ENCODE results near the gene FOXQ1. TPM values are rescaled to one million over a fixed set of nuclear protein-coding genes. Genes with fewer than 3 reads are reported as not detected.

Gene FOXQ1, protein sequence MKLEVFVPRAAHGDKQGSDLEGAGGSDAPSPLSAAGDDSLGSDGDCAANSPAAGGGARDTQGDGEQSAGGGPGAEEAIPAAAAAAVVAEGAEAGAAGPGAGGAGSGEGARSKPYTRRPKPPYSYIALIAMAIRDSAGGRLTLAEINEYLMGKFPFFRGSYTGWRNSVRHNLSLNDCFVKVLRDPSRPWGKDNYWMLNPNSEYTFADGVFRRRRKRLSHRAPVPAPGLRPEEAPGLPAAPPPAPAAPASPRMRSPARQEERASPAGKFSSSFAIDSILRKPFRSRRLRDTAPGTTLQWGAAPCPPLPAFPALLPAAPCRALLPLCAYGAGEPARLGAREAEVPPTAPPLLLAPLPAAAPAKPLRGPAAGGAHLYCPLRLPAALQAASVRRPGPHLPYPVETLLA
- 1 to 10 TPM in 3 of 4 donors, under 1 TPM in 1; 0.54 to 2.5 (median 1.5) TPM for polyA plus RNA-seq
- long read RNA-seq, donor 1, partial matches to known transcripts, result 0 of 3 reads
- long read RNA-seq, donor 1, other reads (novel, unspliced or antisense), result 0 of 3 reads
- long read RNA-seq, donor 2, partial matches to known transcripts, result 0 of 4 reads
- long read RNA-seq, donor 2, other reads (novel, unspliced or antisense), result 0 of 4 reads
- long read RNA-seq, donor 3, transcript FOXQ1-201 (1 exons, 2,309 nt), result major isoform, 7 of 7 reads
- long read RNA-seq, donor 3, partial matches to known transcripts, result 0 of 7 reads
- long read RNA-seq, donor 3, other reads (novel, unspliced or antisense), result 0 of 7 reads
- long read RNA-seq, donor 4, result 0 reads
- long read RNA-seq, donor 5, partial matches to known transcripts, result 0 of 2 reads
- long read RNA-seq, donor 5, other reads (novel, unspliced or antisense), result 0 of 2 reads
- long read RNA-seq, donor 6, partial matches to known transcripts, result 0 of 3 reads
- long read RNA-seq, donor 6, other reads (novel, unspliced or antisense), result 0 of 3 reads
- long read RNA-seq, donor 7, result 0 reads
- long read RNA-seq, donor 8, partial matches to known transcripts, result 0 of 1 reads
- long read RNA-seq, donor 8, other reads (novel, unspliced or antisense), result 0 of 1 reads
- long read RNA-seq, donor 9, partial matches to known transcripts, result 0 of 1 reads
- long read RNA-seq, donor 9, other reads (novel, unspliced or antisense), result 0 of 1 reads
- long read RNA-seq, donor 10, transcript FOXQ1-201 (1 exons, 2,309 nt), result major isoform, 6 of 6 reads
- long read RNA-seq, donor 10, partial matches to known transcripts, result 0 of 6 reads
- long read RNA-seq, donor 10, other reads (novel, unspliced or antisense), result 0 of 6 reads

DNA sequence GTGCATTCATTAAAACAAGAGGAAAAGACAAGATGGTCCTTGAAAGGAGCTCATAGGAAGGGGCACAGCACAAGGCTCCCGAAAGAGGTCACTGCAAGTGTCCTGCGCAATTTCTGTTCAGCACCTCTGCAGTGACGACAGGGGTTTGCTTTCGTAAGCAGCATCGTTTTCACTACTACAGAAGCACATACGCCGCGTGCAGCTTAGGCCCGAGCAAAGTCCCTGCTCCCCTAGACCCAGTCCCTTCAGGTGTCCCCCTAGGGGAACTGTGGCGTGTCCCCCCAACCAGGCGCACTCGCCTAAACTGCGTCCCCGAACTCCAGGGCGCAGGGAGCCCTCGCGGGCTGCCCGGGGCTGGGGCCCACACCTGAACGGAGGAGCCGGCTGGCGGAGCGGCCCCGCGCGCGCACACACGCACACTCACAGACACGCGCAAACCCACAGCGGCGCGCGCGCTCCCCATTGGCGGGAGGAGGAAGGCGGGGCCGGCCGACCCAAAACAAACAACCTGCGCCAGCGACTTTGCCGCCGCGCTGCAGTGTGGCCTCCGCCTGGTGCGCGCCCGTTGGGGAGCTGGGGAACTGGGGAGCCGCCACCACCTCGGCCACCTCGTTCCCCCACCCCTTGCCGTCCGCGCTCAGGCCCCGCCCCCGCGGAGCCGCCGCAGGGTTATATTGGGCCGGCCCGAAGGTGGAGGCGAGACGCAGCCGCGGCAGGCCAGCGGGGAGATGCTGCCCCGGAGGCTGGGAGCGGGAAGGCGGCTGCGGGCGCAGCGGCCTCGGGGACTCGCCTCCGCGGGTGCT lies at the start of gene FOXQ1:
Gene FOXQ1 (plus strand): TSS at position 699 of the 803 bp plus-strand sequence. CDS start 607 bp downstream, outside the sequence.
- no peak for FAIRE-seq
- Histone ChIP-seq H3K4me3 (ENCODE audit: low read depth in 1 of 3, low read length in 3 of 3) (peak within 1 kb of the TSS; percentile 11 to 66 (median 60)), H3K36me3 (ENCODE audit: control insufficient read depth in 3 of 3, insufficient read depth in 2 of 3, low read depth in 1 of 3, low read length in 3 of 3) (no peaks in the 10 kb centered on the region), H3K27me3 (ENCODE audit: control insufficient read depth in 3 of 3, insufficient read depth in 3 of 3, low read length in 3 of 3) (peaks cover 0 to 23% (median 4%) of the 10 kb centered on the region in 3 donors), H3K9me3 (ENCODE audit: control insufficient read depth in 2 of 2, insufficient read depth in 1 of 2, low read depth in 1 of 2, low read length in 1 of 2) (no peaks in the 10 kb centered on the region), H3K4me1 (ENCODE audit: control insufficient read depth in 3 of 3, insufficient read depth in 2 of 3, low read depth in 1 of 3, low read length in 2 of 3) (peaks cover 0 to 26% (median 0%) of the 10 kb centered on the region in 3 donors), H3K27ac (ENCODE audit: low read depth in 1 of 3, low read length in 2 of 3) (peak within 1 kb of the TSS; percentile 44 to 93 (median 90))
- 1 to 2% (median 1%) methylated on average over 53 to 75 of the region's 75 CpGs for WGBS, 3 donors
- peak; percentile 88 to 90 for DNase-seq

DNA sequence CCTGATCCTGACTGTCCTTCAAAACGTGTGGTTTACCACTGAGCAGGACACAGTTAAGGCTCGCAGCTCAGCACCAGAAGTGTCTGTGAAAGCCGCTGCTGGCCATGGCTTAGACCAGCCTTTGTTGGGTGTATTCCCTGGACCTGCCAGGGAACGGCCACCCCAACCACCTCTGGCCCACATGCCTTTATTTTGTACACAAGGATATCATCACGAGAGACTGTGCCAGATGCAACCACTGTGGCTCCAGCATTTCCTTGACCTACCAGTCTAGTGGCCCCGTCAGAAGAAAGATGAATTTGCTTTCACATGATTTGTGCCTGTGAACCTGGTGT lies 49.2 kb upstream of the FOXQ1 start:
- 87 to 92% (median 89%) methylated on average over 6 of the region's 6 CpGs for WGBS, 3 donors
- Histone ChIP-seq H3K9me3 (ENCODE audit: control insufficient read depth in 2 of 2, insufficient read depth in 1 of 2, low read depth in 1 of 2, low read length in 1 of 2) (no peaks in the 10 kb centered on the region), H3K27ac (ENCODE audit: low read depth in 1 of 3, low read length in 2 of 3) (no peak overlapping the region), H3K4me3 (ENCODE audit: low read depth in 1 of 3, low read length in 3 of 3) (no peak overlapping the region), H3K36me3 (ENCODE audit: control insufficient read depth in 3 of 3, insufficient read depth in 2 of 3, low read depth in 1 of 3, low read length in 3 of 3) (no peaks in the 10 kb centered on the region), H3K4me1 (ENCODE audit: control insufficient read depth in 3 of 3, insufficient read depth in 2 of 3, low read depth in 1 of 3, low read length in 2 of 3) (peaks cover 0 to 32% (median 2%) of the 10 kb centered on the region in 3 donors), H3K27me3 (ENCODE audit: control insufficient read depth in 3 of 3, insufficient read depth in 3 of 3, low read length in 3 of 3) (no peaks in the 10 kb centered on the region)
- DNase-seq, result no peak
- FAIRE-seq, result no peak

DNA sequence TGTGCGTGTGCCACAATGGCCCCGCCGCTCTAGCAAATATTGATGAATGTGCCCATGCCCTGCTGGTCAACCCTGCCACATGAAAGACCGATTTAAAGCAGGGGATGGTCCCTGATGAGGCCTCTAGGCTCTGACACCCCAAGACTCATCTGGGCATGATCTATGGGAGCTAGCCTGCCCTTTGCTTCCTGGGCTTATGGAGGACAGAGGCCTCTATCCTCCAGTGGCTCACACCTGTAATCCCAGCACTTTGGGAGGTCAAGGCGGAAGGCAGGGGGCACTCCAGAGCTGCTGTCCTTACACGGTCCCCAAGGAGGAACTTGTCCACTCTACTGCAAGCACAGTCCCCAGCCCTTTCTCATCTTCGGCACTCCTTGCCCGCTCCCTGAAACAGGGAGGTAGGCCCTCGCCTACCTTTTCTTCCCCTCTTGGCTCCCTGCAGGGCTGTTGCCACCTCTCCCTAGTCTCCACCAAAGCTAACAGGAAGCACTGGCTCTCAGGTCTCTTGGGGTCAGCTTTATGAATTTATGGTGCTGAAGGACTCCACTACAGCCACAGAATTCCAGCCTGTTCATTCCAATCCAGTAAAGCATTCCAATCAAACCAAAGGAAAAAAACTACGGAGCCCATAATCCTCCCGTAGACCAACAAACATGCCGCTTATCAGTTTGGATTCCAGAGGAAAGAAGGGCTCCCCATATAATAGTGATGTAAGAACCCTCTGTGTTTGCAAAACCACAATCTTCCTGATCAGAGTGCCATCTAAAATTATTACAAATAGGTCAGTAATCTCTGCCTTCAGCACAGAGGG lies 48.7 kb upstream of the FOXQ1 start:
- peak overlapping the region in 1 of 3 donors; percentile 19 for H3K27ac ChIP-seq (ENCODE audit: low read depth in 1 of 3, low read length in 2 of 3)
- WGBS, 3 donors, result 83 to 90% (median 89%) methylated on average over 11 to 12 of the region's 12 CpGs
- H3K4me3 ChIP-seq (ENCODE audit: low read depth in 1 of 3, low read length in 3 of 3), result no peak overlapping the region
- no peaks in the 10 kb centered on the region for H3K27me3 ChIP-seq (ENCODE audit: control insufficient read depth in 3 of 3, insufficient read depth in 3 of 3, low read length in 3 of 3)
- H3K4me1 ChIP-seq (ENCODE audit: control insufficient read depth in 3 of 3, insufficient read depth in 2 of 3, low read depth in 1 of 3, low read length in 2 of 3), result peaks cover 0 to 37% (median 2%) of the 10 kb centered on the region in 3 donors
- DNase-seq, result peak; percentile 14 to 48
- no peaks in the 10 kb centered on the region for H3K36me3 ChIP-seq (ENCODE audit: control insufficient read depth in 3 of 3, insufficient read depth in 2 of 3, low read depth in 1 of 3, low read length in 3 of 3)
- no peak for FAIRE-seq
- no peaks in the 10 kb centered on the region for H3K9me3 ChIP-seq (ENCODE audit: control insufficient read depth in 2 of 2, insufficient read depth in 1 of 2, low read depth in 1 of 2, low read length in 1 of 2)

DNA sequence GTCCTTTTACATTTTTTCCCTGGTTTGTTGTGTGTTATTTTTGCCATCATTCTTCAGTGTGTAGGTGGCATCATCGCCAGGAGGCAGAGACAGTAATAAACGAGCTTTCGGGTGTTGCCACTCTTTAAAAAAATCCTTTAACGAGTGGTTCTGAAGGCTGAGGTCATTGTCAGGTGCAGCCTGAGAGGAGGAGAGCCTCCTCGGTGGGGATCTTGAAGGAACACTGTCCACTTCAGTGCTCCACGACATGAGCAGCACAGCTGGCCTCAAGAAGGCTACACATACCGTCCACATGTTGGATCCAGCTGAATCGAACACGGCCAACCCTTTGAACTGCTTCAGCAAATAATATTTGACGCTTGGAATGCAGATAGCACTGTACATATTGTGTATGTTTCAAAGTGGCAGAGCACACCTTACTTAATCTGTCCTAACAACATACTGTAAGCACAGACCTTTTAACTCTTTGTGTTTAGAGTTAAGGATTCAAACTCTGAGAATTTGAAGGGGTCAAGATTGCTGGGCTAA lies 48.0 kb upstream of the FOXQ1 start:
- no peak for DNase-seq
- Histone ChIP-seq H3K4me1 (ENCODE audit: control insufficient read depth in 3 of 3, insufficient read depth in 2 of 3, low read depth in 1 of 3, low read length in 2 of 3) (peaks cover 0 to 41% (median 5%) of the 10 kb centered on the region in 3 donors), H3K27me3 (ENCODE audit: control insufficient read depth in 3 of 3, insufficient read depth in 3 of 3, low read length in 3 of 3) (no peaks in the 10 kb centered on the region), H3K9me3 (ENCODE audit: control insufficient read depth in 2 of 2, insufficient read depth in 1 of 2, low read depth in 1 of 2, low read length in 1 of 2) (no peaks in the 10 kb centered on the region), H3K36me3 (ENCODE audit: control insufficient read depth in 3 of 3, insufficient read depth in 2 of 3, low read depth in 1 of 3, low read length in 3 of 3) (no peaks in the 10 kb centered on the region), H3K4me3 (ENCODE audit: low read depth in 1 of 3, low read length in 3 of 3) (no peak overlapping the region), H3K27ac (ENCODE audit: low read depth in 1 of 3, low read length in 2 of 3) (no peak overlapping the region)
- FAIRE-seq, result no peak
- WGBS, 3 donors, result 65 to 71% (median 70%) methylated on average over 10 of the region's 10 CpGs

DNA sequence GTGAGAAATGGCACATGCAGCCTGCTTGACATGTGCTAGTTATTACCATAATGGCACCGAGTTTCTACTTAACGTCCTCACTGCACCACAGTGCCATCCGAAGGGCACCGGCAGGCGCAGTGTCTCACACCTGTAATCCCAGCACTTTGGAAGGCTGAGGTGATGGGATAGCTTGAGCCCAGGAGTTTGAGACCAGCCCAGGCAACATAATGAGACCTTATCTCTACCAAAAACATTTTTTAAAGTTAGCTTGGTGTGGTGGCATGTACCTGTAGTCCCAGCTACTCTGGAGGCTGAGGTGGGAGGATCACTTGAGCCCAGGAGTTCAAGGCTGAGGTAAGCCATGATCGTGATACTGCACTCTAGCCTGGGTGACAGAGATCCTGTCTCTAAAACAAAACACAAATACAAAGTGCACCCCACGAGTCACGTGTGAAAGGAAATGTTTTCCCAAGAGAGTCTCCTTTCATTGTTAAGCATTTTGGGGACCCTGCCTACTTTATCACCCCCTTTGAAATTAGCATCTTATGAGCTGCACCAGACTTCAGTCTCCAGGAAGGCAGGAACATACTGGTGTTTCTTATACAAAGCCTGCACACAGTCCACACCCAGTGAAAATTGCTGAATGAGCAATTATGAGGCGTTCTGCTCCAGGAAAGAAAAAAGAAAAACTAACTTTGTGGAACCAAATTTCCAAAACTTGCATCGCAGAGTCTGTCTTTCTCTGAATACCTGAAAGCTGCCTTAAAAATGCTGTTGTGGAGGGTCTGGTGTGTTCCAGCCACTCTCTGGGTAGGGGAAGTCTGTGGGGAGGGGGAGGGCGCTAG lies 47.1 kb upstream of the FOXQ1 start:
- DNase-seq (no peak), FAIRE-seq (no peak)
- Histone ChIP-seq H3K9me3 (ENCODE audit: control insufficient read depth in 2 of 2, insufficient read depth in 1 of 2, low read depth in 1 of 2, low read length in 1 of 2) (no peaks in the 10 kb centered on the region), H3K27ac (ENCODE audit: low read depth in 1 of 3, low read length in 2 of 3) (no peak overlapping the region), H3K27me3 (ENCODE audit: control insufficient read depth in 3 of 3, insufficient read depth in 3 of 3, low read length in 3 of 3) (no peaks in the 10 kb centered on the region), H3K36me3 (ENCODE audit: control insufficient read depth in 3 of 3, insufficient read depth in 2 of 3, low read depth in 1 of 3, low read length in 3 of 3) (no peaks in the 10 kb centered on the region), H3K4me1 (ENCODE audit: control insufficient read depth in 3 of 3, insufficient read depth in 2 of 3, low read depth in 1 of 3, low read length in 2 of 3) (peaks cover 2 to 45% (median 5%) of the 10 kb centered on the region in 3 donors), H3K4me3 (ENCODE audit: low read depth in 1 of 3, low read length in 3 of 3) (no peak overlapping the region)
- 73 to 80% (median 79%) methylated on average over 11 of the region's 11 CpGs for WGBS, 3 donors

DNA sequence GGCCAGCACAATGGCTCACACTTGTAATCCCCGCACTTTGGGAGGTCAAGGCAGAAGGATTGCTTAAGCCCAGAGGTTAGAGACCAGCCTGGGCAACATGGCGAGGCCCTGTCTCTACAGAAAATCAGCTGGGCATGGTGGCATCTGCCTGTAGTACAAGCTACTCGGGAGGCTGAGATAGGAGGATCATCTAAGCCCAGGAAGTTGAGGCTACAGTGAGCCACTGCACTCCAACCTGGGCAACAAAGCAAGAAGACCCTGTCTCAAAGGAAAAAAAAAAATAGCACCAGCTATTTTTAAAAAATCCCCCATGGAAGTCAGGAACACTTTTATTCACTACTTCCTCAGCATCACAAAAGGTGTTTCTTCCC lies 45.2 kb upstream of the FOXQ1 start:
- DNase-seq (no peak), FAIRE-seq (no peak)
- H3K36me3 ChIP-seq (ENCODE audit: control insufficient read depth in 3 of 3, insufficient read depth in 2 of 3, low read depth in 1 of 3, low read length in 3 of 3), result no peaks in the 10 kb centered on the region
- peak overlapping the region in 1 of 3 donors; percentile 60 for H3K27ac ChIP-seq (ENCODE audit: low read depth in 1 of 3, low read length in 2 of 3)
- H3K9me3 ChIP-seq (ENCODE audit: control insufficient read depth in 2 of 2, insufficient read depth in 1 of 2, low read depth in 1 of 2, low read length in 1 of 2), result peaks cover 0 to 4% of the 10 kb centered on the region in 2 donors
- no peak overlapping the region for H3K4me3 ChIP-seq (ENCODE audit: low read depth in 1 of 3, low read length in 3 of 3)
- 84 to 87% (median 85%) methylated on average over 3 of the region's 3 CpGs for WGBS, 3 donors
- peaks cover 2 to 45% (median 5%) of the 10 kb centered on the region in 3 donors for H3K4me1 ChIP-seq (ENCODE audit: control insufficient read depth in 3 of 3, insufficient read depth in 2 of 3, low read depth in 1 of 3, low read length in 2 of 3)
- no peaks in the 10 kb centered on the region for H3K27me3 ChIP-seq (ENCODE audit: control insufficient read depth in 3 of 3, insufficient read depth in 3 of 3, low read length in 3 of 3)

All from small intestine (tissue), 16 donors.